ENCODE measurements around the gene LRRC59.

LRRC59 gene

GRCh38 chr17:50381260-50381815, 16.0 kb downstream of the LRRC59 start:
- DNase-seq: no peak

GRCh38 chr17:50380369-50381259, 16.7 kb downstream of the LRRC59 start:
- DNase-seq: no peak

DNA sequence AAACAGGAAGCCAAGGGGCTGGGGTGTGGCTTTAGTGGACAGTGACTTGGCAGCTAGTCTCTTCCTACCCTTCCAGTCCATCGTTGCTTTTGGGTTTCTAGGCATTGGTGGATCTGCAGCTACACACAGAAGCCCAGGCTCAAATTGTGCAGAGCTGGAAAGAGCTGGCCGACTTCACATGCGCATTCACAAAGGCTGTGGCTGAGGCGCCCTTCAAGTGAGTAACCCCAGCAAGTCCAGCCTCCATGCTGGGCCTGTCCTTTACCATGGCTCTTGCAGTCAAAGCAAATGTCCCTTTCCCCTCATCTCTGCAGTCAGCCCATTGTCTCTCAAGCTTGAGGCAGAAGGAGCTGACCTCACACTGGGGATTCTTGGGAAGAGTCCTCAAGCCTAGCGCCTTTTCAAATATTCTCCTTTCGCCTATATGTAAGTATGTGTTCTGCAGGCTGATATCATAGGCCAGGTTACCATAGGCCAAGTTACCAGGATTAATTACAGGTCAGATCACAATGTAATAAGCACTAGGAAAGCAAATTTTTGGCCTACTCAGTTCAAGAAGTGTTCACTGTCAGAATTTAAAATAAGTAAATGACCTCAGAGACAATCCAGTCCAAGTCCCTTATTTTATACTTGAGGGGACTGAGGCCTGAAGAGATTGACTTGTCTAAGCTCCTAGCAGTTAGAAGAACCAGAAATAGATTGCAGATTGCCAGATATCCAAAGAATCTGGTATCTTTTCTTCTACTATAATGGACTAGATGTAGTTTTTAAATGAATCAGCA, 17.8 kb downstream of the LRRC59 start:
- no peak for DNase-seq

- peak; percentile 82 for DNase-seq
These were observed 21.3 kb downstream of the LRRC59 start for GRCh38 chr17:50375858-50376538.

DNA sequence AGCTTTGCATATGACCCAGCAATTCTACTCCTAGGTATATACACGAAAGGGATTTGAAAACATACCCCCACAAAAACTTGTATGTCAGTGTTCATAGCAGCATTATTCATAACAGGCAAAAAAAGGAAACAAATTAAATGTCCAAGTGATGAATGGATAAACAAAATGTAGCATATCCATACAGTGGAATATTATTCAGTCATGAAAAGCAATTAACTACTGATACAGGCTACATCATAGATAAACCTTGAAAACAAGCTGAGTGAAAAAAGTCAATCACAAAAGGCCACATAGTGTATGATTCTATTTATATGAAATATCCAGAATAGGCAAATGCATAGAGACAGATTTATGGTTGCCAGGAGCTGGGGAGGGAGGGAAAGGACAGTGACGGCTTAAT, 23.6 kb downstream of the LRRC59 start:
- no peak for DNase-seq

GRCh38 chr17:50372758-50373556, 24.4 kb downstream of the LRRC59 start, which contains the start of the genes EME1 and MRPL27:
Gene EME1, plus strand, starts transcription at chr17:50373229. Its CDS starts 1,980 bp downstream, at chr17:50375209.
Gene MRPL27, minus strand, starts transcription at chr17:50373184. Its CDS starts 14 bp downstream, at chr17:50373170.
- DNase-seq: peak; percentile 93

- no peak for DNase-seq
These were observed 25.0 kb downstream of the LRRC59 start for GRCh38 chr17:50372222-50372757.

GRCh38 chr17:50371526-50371925, 25.8 kb downstream of the LRRC59 start:
- DNase-seq: no peak

DNA sequence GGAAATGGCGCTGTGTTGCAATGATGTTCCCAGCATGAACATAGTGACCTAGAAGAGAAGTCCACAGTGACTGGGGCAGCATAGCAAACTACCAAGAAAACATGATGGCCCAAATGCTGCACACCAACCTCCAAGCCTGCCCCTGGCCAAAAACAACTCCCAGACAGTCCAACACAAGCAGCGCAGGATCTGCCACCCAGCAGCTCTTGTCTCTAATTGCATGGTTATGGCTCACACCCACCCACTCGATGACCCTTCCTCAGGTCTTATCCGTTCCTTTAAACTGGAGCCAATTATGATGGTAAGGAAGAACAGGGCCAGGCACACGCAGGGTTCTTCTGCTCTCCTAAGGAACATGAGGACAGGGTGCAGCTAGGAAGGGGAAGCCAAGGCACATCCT, 27.3 kb downstream of the LRRC59 start:
- no peak for DNase-seq

DNA sequence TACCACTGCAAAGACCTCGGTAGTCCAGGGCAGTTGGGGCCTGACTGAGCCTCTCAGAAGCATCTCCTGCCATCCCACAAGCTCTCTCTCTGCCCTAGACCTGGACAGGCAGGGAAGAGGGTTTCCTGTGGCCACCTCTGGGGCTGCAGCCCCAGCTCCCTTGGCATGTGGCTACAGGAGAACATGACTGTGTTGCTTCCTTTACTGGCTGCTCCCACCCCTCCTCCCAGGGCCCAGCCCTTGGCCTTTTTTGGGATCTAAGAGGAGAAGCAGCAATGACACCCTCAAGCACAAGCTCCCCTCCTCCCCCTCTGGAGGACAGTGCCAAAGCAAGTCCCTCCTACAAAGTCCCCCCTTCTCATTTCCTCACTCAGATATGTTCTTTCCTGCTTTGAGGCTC, 29.9 kb downstream of the LRRC59 start:
- no peak for DNase-seq

GRCh38 chr17:50365649-50366393, 31.5 kb downstream of the LRRC59 start:
- no peak for DNase-seq

DNA sequence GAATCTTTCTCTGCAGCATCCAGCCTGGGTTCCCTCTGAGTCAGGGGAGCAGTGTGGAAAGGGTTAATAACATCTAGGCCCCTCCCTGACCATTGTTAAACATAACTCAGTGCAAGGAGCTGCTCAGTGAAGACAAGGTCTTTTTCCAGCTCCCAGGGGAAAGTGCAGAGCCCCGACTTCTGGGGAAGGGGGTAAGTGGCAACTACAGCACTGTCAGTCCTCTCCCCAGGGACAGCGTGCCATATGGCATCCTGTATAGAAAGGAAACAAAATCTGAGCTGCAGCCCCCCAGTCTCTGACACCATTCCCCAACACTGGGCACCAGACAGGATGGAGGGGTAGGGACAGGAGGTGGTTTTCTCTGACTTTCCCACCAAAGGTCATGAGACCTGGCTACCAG, 32.2 kb downstream of the LRRC59 start:
- peak; percentile 17 for DNase-seq

- no peak for DNase-seq
These were observed 32.6 kb downstream of the LRRC59 start for GRCh38 chr17:50364715-50365114.

- no peak for DNase-seq
These were observed 33.3 kb downstream of the LRRC59 start for GRCh38 chr17:50364061-50364458.

- no peak for DNase-seq
These were observed 33.9 kb downstream of the LRRC59 start for GRCh38 chr17:50363217-50364060.

GRCh38 chr17:50362661-50363060, 34.7 kb downstream of the LRRC59 start:
- DNase-seq: no peak

DNA sequence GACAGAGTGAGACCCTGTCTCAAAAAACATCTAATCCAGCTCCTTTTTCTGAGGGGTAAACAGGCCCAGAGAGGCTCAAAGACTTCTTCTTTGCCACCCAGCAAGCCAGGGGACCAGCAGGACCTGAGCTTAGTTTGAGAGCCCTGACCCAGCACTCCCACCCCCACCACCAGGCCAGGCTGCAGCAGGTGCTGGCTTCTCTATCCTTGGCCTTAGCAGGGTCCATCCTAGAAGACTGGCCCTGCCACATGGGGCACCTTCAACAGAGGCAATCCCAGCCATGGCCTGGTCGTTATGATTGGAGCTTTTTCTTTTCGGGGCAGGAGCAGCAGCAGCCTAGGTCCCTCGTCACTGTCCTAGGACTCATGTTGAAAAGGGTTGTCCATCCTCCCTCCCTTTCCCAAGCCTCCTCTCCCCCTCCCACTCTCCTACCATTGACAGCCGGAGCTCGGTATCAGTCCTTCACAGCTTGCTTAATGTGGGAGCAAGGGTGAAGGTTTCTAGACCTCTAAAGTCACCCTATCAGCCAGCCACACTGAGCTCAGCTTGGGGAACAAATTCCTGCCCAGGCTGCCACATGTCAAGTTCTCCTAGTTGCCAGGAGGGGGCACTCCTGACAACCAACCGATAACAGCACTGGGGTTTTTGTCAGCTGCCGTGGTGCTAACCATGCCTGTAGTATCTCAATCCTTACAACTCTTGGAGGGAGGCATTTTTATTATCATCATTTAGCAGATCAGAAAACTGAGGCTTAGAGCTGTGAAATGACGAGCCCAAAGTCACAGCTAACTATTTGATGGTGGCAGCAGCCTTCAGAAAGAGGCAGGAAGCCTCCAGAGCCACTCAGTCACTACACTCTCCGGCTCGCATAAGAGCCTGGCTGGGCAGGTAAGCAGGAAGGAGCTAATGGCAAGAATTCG, 35.5 kb downstream of the LRRC59 start:
- peak; percentile 78 for DNase-seq

GRCh38 chr17:50360486-50361115, 36.7 kb downstream of the LRRC59 start:
- no peak for DNase-seq
